HepG2 (cell line): ENCODE measurements around the gene BCAS1. TPM values are rescaled to one million over a fixed set of nuclear protein-coding genes. Genes with fewer than 3 reads are reported as not detected.
A peak's percentile ranks its signal among the peaks of the same experiment; 100 is the strongest.

Source experiments
- FOXJ3 ChIP-seq: sonication (generic); formaldehyde crosslinking; IDR thresholded peaks from 2 replicates; pipeline ENCODE4 v1.4.0; 2020; ENCODE audit warnings: missing genetic modification reagents, mild to moderate bottlenecking, borderline replicate concordance
- FOXK1 ChIP-seq: sonication (generic); formaldehyde crosslinking; IDR thresholded peaks from 2 replicates; pipeline ENCODE4 v1.4.0; 2020; ENCODE audit warnings: low read depth, missing genetic modification reagents, borderline replicate concordance
- GATAD2A ChIP-seq: IDR thresholded peaks from 2 replicates; pipeline ENCODE4 v1.6.1; 2016
- HMG20A ChIP-seq: IDR thresholded peaks from 2 replicates; pipeline ENCODE4 v1.6.1; 2016; ENCODE audit warnings: borderline replicate concordance
- HMG20B ChIP-seq: conservative IDR thresholded peaks from 2 replicates; pipeline ENCODE4 v1.6.1; 2016; ENCODE audit warnings: missing genetic modification reagents, missing compliant biosample characterization
- HNF1A ChIP-seq, 2 experiments: sonication (generic) in 1 of 2; formaldehyde crosslinking in 1 of 2; IDR thresholded peaks; 2 replicates each; pipeline versions ENCODE4 v1.4.0 to v1.6.1; 2016 to 2020; ENCODE audit warnings: borderline replicate concordance in 1 of 2, low read depth in 1 of 2, mild to moderate bottlenecking in 1 of 2, missing genetic modification reagents in 1 of 2
- HOXA5 ChIP-seq: sonication (generic); formaldehyde crosslinking; IDR thresholded peaks from 2 replicates; pipeline ENCODE4 v1.4.0; 2020; ENCODE audit warnings: missing genetic modification reagents
- HOXA9 ChIP-seq: sonication (generic); formaldehyde crosslinking; IDR thresholded peaks from 2 replicates; pipeline ENCODE4 v1.8.1; 2022; ENCODE audit warnings: missing genetic modification reagents, mild to moderate bottlenecking, moderate library complexity, borderline replicate concordance
- NFKBIZ ChIP-seq: IDR thresholded peaks from 2 replicates; pipeline ENCODE4 v1.6.1; 2018; ENCODE audit warnings: missing genetic modification reagents, missing compliant biosample characterization
- YY1 ChIP-seq: IDR thresholded peaks from 2 replicates; pipeline ENCODE4 v1.6.1; 2011; ENCODE audit warnings: low read length, low read depth, moderate library complexity, mild to moderate bottlenecking; ENCODE audit not compliant: insufficient read depth, insufficient replicate concordance
- ZNF274 ChIP-seq: sonication (generic); formaldehyde crosslinking; IDR thresholded peaks from 2 replicates; pipeline ENCODE4 v1.5.1; 2020; ENCODE audit warnings: mild to moderate bottlenecking, missing genetic modification reagents
- ZNF3 ChIP-seq: IDR thresholded peaks from 2 replicates; pipeline ENCODE4 v1.7.0; 2017; ENCODE audit warnings: inconsistent platforms
- polyA plus RNA-seq, 8 experiments: library from polyadenylated mRNA; depleted of rRNA in 3 of 8; stranded (reverse) in 7 of 8; unstranded in 1 of 8; fragments of >200 nt; fragmentation: Illumina TruSeq in 4 of 8; extraction: Trizol in 4 of 8; gene quantifications; 2 replicates each; pipeline versions ENCODE4 v1.2.1 to v1.2.3, GENCODE V29; 2011 to 2016; ENCODE audit warnings: low read depth in 4 of 8, missing spikeins in 1 of 8, mixed read lengths in 1 of 8; ENCODE audit not compliant: insufficient read depth in 1 of 8
- total RNA-seq, 5 experiments: library from RNA; depleted of rRNA; stranded (reverse); fragments of >200 nt; fragmentation: Illumina TruSeq; extraction: Trizol; gene quantifications; 2 replicates each; pipeline ENCODE4 v1.2.3, GENCODE V29; 2016; ENCODE audit warnings: low read depth in 1 of 5
- TF ChIP-seq, protein P1 (sequence below): IDR thresholded peaks from 2 replicates; pipeline ENCODE4 v1.6.1; 2016; ENCODE audit warnings: low read depth
- TF ChIP-seq, protein P2 (sequence below): sonication (generic); formaldehyde crosslinking; conservative IDR thresholded peaks from 2 replicates; pipeline ENCODE4 v1.4.0; 2020; ENCODE audit warnings: mild to moderate bottlenecking, missing genetic modification reagents, moderate library complexity
- TF ChIP-seq, protein P3 (sequence below): sonication (generic); formaldehyde crosslinking; IDR thresholded peaks from 2 replicates; pipeline ENCODE4 v1.4.0; 2020; ENCODE audit warnings: missing genetic modification reagents, borderline replicate concordance

Gene BCAS1
- total and polyA plus RNA-seq, 2 of the 13 experiments (the other 11 are each of a cell fraction or from before 2014, with no cell fraction given), result 0.55 to 0.91 TPM

DNA sequence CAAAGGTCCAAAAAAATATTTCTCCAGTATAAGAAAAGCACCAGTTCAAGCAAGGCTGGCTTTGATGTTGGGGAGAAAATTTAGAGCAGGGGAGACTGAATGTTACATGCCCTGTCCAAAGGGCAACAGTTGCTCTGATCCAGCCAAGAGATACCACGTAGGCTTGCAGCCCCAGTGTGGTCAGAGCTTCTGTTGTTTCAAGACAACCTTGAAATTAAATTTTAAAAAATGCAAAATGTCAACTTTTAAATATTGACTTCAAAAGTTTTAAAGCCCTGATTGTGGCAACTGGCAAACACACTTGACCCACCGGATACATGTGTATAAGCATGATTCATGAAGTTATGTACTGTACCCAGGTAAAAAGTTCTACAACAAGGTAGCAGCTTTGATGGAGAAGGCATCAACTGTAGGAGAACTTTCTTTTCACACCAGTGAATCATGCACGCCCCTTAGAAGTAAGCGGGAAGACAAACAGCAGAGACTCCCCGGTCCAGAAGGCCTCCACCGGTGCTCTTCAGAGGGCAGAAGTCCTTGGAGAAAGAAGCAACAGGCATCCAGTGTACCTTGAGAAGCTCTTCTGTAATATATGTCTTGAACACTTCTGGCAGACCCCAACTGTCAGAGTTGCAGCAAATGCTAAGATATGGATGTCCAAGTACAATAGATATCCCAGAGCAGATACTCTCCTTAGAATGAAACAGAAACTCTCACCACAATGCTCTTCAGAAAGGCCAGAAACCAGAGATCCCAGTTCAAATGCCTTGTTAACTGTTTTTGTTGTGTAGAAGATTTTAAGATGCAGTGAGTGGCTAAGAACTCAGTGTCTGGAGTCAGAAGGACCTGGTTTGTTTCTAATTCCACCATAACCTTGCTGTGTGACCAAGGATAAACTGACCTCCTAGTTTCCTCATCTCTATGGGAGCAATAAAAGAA lies 115.4 kb downstream of the BCAS1 start (continued):
- TF ChIP-seq YY1 (no peak), HNF1A (IDR thresholded peaks at IDR 0.05; ENCODE audit: low read depth) (peak; percentile 54; the same call in 1 of the 2 replicates), HNF1A (CRISPR knock-in tag; IDR thresholded peaks at IDR 0.05; ENCODE audit: borderline replicate concordance) (peak; percentile 46; the same call in 1 of the 2 replicates), NFKBIZ (0 out of 2 replicates have a peak, but pooled peaks have one; percentile 21), ZNF3 (CRISPR knock-in tag) (0 out of 2 replicates have a peak, but pooled peaks have one; percentile 34), GATAD2A (CRISPR knock-in tag) (peak; percentile 77), HOXA9 (CRISPR knock-in tag) (no peak), FOXK1 (CRISPR knock-in tag) (peak; percentile 61; the same call in 1 of the 2 replicates), FOXJ3 (CRISPR knock-in tag) (peak; percentile 78; the same call in 1 of the 2 replicates), ZNF274 (CRISPR knock-in tag) (no peak), HMG20A (CRISPR knock-in tag) (peak; percentile 83; the same call in 1 of the 2 replicates), HOXA5 (CRISPR knock-in tag) (no peak), HMG20B (peak; percentile 55; the same call in 1 of the 2 replicates)
- TF ChIP-seq, protein P1, sequence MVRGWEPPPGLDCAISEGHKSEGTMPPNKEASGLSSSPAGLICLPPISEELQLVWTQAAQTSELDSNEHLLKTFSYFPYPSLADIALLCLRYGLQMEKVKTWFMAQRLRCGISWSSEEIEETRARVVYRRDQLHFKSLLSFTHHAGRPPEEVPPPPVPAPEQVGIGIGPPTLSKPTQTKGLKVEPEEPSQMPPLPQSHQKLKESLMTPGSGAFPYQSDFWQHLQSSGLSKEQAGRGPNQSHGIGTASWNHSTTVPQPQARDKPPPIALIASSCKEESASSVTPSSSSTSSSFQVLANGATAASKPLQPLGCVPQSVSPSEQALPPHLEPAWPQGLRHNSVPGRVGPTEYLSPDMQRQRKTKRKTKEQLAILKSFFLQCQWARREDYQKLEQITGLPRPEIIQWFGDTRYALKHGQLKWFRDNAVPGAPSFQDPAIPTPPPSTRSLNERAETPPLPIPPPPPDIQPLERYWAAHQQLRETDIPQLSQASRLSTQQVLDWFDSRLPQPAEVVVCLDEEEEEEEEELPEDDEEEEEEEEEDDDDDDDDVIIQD (CRISPR knock-in tag), result peak; percentile 64; the same call in 1 of the 2 replicates
- TF ChIP-seq, protein P2, sequence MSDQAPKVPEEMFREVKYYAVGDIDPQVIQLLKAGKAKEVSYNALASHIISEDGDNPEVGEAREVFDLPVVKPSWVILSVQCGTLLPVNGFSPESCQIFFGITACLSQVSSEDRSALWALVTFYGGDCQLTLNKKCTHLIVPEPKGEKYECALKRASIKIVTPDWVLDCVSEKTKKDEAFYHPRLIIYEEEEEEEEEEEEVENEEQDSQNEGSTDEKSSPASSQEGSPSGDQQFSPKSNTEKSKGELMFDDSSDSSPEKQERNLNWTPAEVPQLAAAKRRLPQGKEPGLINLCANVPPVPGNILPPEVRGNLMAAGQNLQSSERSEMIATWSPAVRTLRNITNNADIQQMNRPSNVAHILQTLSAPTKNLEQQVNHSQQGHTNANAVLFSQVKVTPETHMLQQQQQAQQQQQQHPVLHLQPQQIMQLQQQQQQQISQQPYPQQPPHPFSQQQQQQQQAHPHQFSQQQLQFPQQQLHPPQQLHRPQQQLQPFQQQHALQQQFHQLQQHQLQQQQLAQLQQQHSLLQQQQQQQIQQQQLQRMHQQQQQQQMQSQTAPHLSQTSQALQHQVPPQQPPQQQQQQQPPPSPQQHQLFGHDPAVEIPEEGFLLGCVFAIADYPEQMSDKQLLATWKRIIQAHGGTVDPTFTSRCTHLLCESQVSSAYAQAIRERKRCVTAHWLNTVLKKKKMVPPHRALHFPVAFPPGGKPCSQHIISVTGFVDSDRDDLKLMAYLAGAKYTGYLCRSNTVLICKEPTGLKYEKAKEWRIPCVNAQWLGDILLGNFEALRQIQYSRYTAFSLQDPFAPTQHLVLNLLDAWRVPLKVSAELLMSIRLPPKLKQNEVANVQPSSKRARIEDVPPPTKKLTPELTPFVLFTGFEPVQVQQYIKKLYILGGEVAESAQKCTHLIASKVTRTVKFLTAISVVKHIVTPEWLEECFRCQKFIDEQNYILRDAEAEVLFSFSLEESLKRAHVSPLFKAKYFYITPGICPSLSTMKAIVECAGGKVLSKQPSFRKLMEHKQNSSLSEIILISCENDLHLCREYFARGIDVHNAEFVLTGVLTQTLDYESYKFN (CRISPR knock-in tag), result peak; percentile 95
- TF ChIP-seq, protein P3, sequence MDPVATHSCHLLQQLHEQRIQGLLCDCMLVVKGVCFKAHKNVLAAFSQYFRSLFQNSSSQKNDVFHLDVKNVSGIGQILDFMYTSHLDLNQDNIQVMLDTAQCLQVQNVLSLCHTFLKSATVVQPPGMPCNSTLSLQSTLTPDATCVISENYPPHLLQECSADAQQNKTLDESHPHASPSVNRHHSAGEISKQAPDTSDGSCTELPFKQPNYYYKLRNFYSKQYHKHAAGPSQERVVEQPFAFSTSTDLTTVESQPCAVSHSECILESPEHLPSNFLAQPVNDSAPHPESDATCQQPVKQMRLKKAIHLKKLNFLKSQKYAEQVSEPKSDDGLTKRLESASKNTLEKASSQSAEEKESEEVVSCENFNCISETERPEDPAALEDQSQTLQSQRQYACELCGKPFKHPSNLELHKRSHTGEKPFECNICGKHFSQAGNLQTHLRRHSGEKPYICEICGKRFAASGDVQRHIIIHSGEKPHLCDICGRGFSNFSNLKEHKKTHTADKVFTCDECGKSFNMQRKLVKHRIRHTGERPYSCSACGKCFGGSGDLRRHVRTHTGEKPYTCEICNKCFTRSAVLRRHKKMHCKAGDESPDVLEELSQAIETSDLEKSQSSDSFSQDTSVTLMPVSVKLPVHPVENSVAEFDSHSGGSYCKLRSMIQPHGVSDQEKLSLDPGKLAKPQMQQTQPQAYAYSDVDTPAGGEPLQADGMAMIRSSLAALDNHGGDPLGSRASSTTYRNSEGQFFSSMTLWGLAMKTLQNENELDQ (CRISPR knock-in tag), result no peak
